GM10266 (cell line): ENCODE measurements around the gene MXD4.

Experiments used
- DNase-seq: peaks from one replicate; pipeline ENCODE4 v3.0.0; 2012; ENCODE audit errors: extremely low spot score
- CTCF ChIP-seq: IDR thresholded peaks from 2 replicates; pipeline ENCODE4 v1.5.1; 2012; ENCODE audit warnings: mild to moderate bottlenecking, low read depth; ENCODE audit not compliant: control insufficient read depth, insufficient read depth; ENCODE audit errors: missing control alignments

The MXD4 gene

GRCh38 chr4:2286904-2287593 is 25.1 kb upstream of the MXD4 start:
- no peak for TF ChIP-seq CTCF
- DNase-seq = no peak

- no peak for TF ChIP-seq CTCF
- no peak for DNase-seq
These were observed 23.9 kb upstream of the MXD4 start for GRCh38 chr4:2285613-2286381.

- DNase-seq = no peak
- no peak for TF ChIP-seq CTCF
These were observed 23.2 kb upstream of the MXD4 start for GRCh38 chr4:2284934-2285612.

GRCh38 chr4:2284161-2284933 is 22.4 kb upstream of the MXD4 start:
- DNase-seq = no peak

GRCh38 chr4:2283199-2283711 is 21.3 kb upstream of the MXD4 start:
- TF ChIP-seq CTCF = no peak
- no peak for DNase-seq

More at GRCh38 chr4:2284161-2284933, 22.4 kb upstream of the MXD4 start:
- TF ChIP-seq CTCF = no peak

GRCh38 chr4:2281575-2282343 is 19.9 kb upstream of the MXD4 start:
- no peak for TF ChIP-seq CTCF
- peak; percentile 74 for DNase-seq
